ENCODE results near the gene MTSS2. TPM values are rescaled to one million over a fixed set of nuclear protein-coding genes. Genes with fewer than 3 reads are reported as not detected.

MTSS2 gene
- total RNA-seq, 1 donor from 2014 or later: 35.4 TPM

- DNase-seq: no peak
These were observed 13.0 kb upstream of the MTSS2 start for GRCh38 chr16:70698901-70699300.

GRCh38 chr16:70697594-70698170 is 11.8 kb upstream of the MTSS2 start:
- no peak for DNase-seq

- DNase-seq: no peak
These were observed 11.2 kb upstream of the MTSS2 start for GRCh38 chr16:70696952-70697593.

GRCh38 chr16:70696355-70696754 is 10.5 kb upstream of the MTSS2 start:
- no peak for DNase-seq

GRCh38 chr16:70695331-70696070 is 9.6 kb upstream of the MTSS2 start:
- DNase-seq: no peak

GRCh38 chr16:70694868-70695218 is 9.0 kb upstream of the MTSS2 start:
- DNase-seq: no peak

GRCh38 chr16:70694088-70694867 is 8.4 kb upstream of the MTSS2 start:
- DNase-seq: no peak

GRCh38 chr16:70692873-70693671 is 7.2 kb upstream of the MTSS2 start:
- DNase-seq: no peak

GRCh38 chr16:70692130-70692872 is 6.4 kb upstream of the MTSS2 start:
- DNase-seq: no peak

GRCh38 chr16:70691223-70692129 is 5.6 kb upstream of the MTSS2 start:
- peak; percentile 85 for DNase-seq

- DNase-seq: no peak
These were observed 4.4 kb upstream of the MTSS2 start for GRCh38 chr16:70689970-70690891.

- no peak for DNase-seq
These were observed 3.4 kb upstream of the MTSS2 start for GRCh38 chr16:70689035-70689969.

GRCh38 chr16:70688246-70688742 is 2.4 kb upstream of the MTSS2 start:
- peak; percentile 82 for DNase-seq

GRCh38 chr16:70687671-70688245 is 1.9 kb upstream of the MTSS2 start:
- no peak for DNase-seq

GRCh38 chr16:70687102-70687511 is 1.3 kb upstream of the MTSS2 start:
- no peak for DNase-seq

GRCh38 chr16:70686376-70687101 is 686 bp upstream of the MTSS2 start:
- no peak for DNase-seq

Data from occipital lobe (tissue), 2 donors.